Measurements from ENCODE around the gene MAB21L4. TPM values are rescaled to one million over a fixed set of nuclear protein-coding genes. Genes with fewer than 3 reads are reported as not detected.

MAB21L4 gene
- total RNA-seq, 1 experiment from 2014 or later, result 0.21 TPM

GRCh38 chr2:240837621-240838020, 58.3 kb downstream of the MAB21L4 start:
- H3K27me3 ChIP-seq (ENCODE audit: control insufficient read depth, insufficient read depth, low read length), result no peaks in the 10 kb centered on the region

GRCh38 chr2:240836781-240837467, 59.0 kb downstream of the MAB21L4 start:
- H3K27ac ChIP-seq (ENCODE audit: low read length), result no peak overlapping the region
- H3K9me3 ChIP-seq (ENCODE audit: control insufficient read depth, insufficient read depth, low read depth, low read length), result no peaks in the 10 kb centered on the region
- peaks cover under 1% of the 10 kb centered on the region; the same call in 1 of the 2 replicates for H3K4me1 ChIP-seq (ENCODE audit: control insufficient read depth, insufficient read depth, low read length)
- in situ Hi-C loops (cut with HindIII; ENCODE audit: low pct_unique_long_range_greater_than_20kb, low sequenced_read_pairs), result no loop called here
- TF ChIP-seq TCF7L2 (IDR thresholded peaks at IDR 0.05; ENCODE audit: low read depth, low read length) (no peak), REST (IDR thresholded peaks at IDR 0.05; ENCODE audit: insufficient read depth in 1 of 2, low read depth in 2 of 2, low read length in 1 of 2) (no peak), SIN3A (IDR thresholded peaks at IDR 0.05; ENCODE audit: borderline replicate concordance, insufficient read depth, low read depth, low read length) (no peak), CTCF (IDR thresholded peaks at IDR 0.05) (no peak), POLR2AphosphoS5 (IDR thresholded peaks at IDR 0.05; ENCODE audit: low read depth, low read length) (no peak)
- CTCF ChIA-PET, result no interaction called here
- H3K4me3 ChIP-seq (ENCODE audit: low read depth in 2 of 2, low read length in 2 of 2), result no peak overlapping the region
- H3K36me3 ChIP-seq (ENCODE audit: control insufficient read depth, insufficient read depth, low read length), result no peaks in the 10 kb centered on the region
- ATAC-seq (no peak), DNase-seq (ENCODE audit: low read depth, low spot score) (no peak)
- intact Hi-C loops (cut with micrococcal nuclease; ENCODE audit: unreplicated experiment), result no loop called here
- H3K27me3 ChIP-seq (ENCODE audit: control insufficient read depth, insufficient read depth, low read length), result no peaks in the 10 kb centered on the region
- POLR2A ChIA-PET, result no interaction called here
- BruUV-seq (replicated peaks), result no TSS peak

More at GRCh38 chr2:240837621-240838020, 58.3 kb downstream of the MAB21L4 start:
- no peak overlapping the region for H3K27ac ChIP-seq (ENCODE audit: low read length)
- no peaks in the 10 kb centered on the region for H3K36me3 ChIP-seq (ENCODE audit: control insufficient read depth, insufficient read depth, low read length)
- no peak for ATAC-seq
- H3K4me3 ChIP-seq (ENCODE audit: low read depth in 2 of 2, low read length in 2 of 2), result no peak overlapping the region
- H3K9me3 ChIP-seq (ENCODE audit: control insufficient read depth, insufficient read depth, low read depth, low read length), result no peaks in the 10 kb centered on the region
- TF ChIP-seq TCF7L2 (IDR thresholded peaks at IDR 0.05; ENCODE audit: low read depth, low read length) (no peak), SIN3A (IDR thresholded peaks at IDR 0.05; ENCODE audit: borderline replicate concordance, insufficient read depth, low read depth, low read length) (no peak), REST (IDR thresholded peaks at IDR 0.05; ENCODE audit: insufficient read depth in 1 of 2, low read depth in 2 of 2, low read length in 1 of 2) (no peak), CTCF (IDR thresholded peaks at IDR 0.05) (no peak), POLR2AphosphoS5 (IDR thresholded peaks at IDR 0.05; ENCODE audit: low read depth, low read length) (no peak)
- no peaks in the 10 kb centered on the region for H3K4me1 ChIP-seq (ENCODE audit: control insufficient read depth, insufficient read depth, low read length)
- CTCF ChIA-PET, result no interaction called here
- DNase-seq (ENCODE audit: low read depth, low spot score), result no peak
- intact Hi-C loops (cut with micrococcal nuclease; ENCODE audit: unreplicated experiment), result no loop called here
- no TSS peak for BruUV-seq (replicated peaks)
- POLR2A ChIA-PET, result no interaction called here
- in situ Hi-C loops (cut with HindIII; ENCODE audit: low pct_unique_long_range_greater_than_20kb, low sequenced_read_pairs), result no loop called here
